Activated CD4-positive, alpha-beta T cell treated with anti-CD3 and anti-CD28 coated beads for 48 hours (primary cell): ENCODE measurements around the gene LNP1.
"Not testable (repeated sequence)": the region's sequence is repeated elsewhere in the genome, so short reads cannot be mapped to it uniquely, and the experiment has no call there.

Experiments used
- DNase-seq: peaks from one replicate; pipeline ENCODE4 v3.0.0-alpha.2; 2020

Gene LNP1

DNA sequence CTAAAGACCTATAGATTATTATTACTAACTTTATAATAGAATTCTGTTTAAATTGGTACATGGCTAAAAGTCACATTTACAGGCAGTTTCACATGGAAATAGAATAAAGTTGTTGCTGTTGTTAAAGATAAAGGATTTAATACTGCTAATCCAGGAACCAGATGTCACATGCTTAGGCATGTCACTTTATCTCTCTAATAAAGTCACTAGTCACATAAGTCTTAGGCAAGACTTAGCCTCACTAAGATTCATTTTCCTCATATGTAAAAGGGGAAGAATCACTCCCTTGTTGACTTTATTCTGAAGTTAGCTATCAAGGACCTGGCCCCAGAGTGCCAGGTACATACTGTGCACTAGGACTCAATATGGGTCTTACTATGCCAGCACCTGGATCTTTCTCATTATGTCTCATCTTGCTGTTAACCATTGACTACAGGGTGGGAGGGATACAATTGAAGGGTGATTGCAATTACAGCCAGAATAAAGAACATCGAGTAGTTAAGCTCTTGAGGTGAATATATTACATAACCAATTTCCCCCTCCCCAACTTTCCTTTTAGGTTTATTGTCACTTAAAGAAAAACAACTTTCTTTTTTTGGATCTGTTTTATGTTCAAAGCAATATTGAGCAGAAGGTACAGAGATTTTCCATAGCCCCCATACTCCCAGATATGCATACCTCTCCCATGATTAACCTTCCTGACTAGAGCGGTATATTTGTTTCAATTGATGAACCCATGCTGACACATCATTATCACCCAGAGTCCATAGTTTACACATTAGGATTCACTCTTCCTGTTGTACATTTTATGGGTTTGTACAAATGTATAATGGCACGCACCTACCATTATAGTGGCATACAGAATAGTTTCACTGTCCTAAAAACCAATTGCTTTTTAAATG is 36.6 kb downstream of the LNP1 start:
- no peak for DNase-seq

DNA sequence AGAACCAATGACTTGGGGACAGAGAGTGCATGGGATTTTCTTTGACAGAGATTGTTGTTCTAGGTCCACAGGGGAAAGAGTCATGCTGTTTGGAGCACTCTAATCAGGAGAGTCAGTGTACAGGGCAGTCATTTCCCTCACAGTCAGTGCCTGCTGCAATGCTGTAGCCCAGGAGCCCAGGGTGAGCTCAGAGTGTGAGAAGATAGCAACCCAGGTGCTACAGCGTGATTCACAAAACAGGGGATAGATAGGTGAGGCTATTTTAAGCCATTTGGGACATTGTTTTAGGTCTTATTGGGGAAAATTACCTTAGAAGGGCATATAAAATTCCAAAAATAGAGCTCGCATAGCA is 37.3 kb downstream of the LNP1 start:
- no peak for DNase-seq

DNA sequence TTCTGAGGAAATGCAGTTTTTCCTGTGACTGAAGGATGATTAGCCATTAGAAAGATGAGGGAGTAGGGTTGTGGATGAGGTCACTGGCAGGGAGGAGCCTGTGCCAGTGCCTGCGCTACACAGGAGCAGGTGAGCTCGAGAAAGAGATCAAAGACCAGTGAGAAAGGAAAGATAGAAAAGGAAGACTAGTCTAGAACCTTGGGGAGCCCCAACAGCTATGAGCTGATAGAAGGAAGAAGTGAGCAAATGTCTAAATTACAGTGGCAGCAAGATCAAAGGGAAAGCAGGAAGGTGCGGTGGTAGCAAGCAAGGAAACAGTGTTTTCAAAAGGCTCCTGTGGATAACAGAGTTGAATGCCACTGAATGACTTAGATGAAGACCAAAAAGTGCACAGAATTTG is 39.6 kb downstream of the LNP1 start:
- DNase-seq = peak; percentile 6

DNA sequence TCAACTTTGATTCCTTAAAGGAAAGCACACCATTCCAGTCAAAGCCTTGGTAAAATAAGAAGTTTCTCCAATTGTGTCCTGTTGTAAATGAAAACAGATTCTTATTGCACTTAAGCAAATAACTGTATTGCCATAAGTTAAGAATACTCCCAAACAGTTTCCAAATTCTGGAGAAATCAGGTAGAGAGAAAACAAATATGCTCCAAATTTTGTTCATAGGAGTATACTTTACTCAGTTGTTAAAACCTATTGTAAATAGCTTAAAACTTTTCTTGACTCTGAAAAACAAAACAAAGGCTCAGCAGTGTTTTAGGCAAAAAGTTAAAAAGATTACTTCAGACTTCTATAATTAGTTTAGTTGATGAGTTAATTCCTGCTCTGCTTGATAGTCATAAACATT is 42.4 kb downstream of the LNP1 start:
- no peak for DNase-seq

DNA sequence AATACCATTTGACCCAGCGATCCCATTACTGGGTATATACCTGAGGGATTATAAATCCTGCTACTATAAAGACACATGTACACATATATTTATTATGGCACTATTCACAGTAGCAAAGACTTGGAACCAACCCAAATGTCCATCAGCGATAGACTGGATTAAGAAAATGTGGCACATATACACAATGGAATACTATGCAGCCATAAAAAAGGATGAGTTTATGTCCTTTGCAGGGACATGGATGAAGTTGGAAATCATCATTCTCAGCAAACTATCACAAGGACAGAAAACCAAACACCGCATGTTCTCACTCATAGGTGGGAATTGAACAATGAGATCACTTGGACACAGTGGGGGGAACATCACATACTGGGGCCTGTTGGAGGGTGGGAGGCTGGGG is 45.7 kb downstream of the LNP1 start:
- DNase-seq = not testable (repeated sequence)

DNA sequence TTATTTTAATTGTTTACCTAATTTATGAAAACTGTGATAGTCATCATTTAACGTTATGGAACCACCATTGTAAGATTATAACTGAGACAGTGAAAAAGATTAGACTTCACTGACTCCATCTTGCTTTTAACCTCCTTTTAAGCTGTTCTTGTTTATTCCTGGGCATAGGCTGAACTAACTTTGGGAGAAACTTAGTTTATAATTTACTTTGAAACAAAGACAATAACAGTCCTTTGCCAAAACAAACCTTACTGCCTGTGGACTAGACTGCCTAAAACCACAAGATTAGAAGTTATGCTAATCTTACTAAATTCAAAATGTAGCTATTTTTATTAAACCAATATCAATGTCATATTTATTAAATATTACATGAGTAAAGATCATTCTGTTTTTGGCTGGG is 46.7 kb downstream of the LNP1 start:
- DNase-seq = no peak

DNA sequence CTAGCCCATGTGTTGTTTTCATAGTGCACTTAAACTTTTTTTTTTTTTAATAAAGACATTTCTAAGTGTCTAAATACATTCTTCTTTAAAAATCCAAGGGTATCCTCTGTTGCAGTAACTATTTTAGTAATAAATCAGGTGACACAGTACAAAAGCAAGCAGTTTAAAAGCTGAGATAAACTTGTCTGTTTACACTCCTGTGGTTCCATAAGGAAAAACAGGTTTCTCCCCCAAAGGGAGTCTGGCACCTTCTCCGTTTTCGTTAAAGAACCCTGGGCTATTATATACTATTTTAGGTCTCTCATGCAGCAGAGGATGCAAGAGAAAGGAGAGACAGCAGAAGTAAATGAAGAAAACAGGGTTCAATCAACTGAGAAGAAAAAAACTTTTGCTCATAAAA is 47.9 kb downstream of the LNP1 start:
- no peak for DNase-seq

DNA sequence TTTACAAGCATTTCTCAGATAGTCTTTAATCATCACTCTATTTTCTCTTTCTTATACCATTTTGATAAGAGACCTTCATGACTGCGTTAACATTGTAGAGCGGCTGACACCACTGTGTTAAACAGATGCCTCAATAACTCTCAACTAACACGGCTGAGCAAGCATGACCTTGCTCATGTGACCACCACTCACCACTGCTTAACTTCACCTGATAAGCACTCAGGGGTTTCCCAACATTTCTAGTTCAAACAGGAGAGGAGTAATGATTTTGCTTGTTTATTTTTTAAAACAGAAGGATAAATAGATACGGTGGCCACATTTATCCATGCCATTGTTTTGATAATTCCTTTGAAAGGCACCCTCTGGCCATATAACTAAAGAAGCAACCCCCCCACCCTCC is 53.3 kb downstream of the LNP1 start:
- no peak for DNase-seq

DNA sequence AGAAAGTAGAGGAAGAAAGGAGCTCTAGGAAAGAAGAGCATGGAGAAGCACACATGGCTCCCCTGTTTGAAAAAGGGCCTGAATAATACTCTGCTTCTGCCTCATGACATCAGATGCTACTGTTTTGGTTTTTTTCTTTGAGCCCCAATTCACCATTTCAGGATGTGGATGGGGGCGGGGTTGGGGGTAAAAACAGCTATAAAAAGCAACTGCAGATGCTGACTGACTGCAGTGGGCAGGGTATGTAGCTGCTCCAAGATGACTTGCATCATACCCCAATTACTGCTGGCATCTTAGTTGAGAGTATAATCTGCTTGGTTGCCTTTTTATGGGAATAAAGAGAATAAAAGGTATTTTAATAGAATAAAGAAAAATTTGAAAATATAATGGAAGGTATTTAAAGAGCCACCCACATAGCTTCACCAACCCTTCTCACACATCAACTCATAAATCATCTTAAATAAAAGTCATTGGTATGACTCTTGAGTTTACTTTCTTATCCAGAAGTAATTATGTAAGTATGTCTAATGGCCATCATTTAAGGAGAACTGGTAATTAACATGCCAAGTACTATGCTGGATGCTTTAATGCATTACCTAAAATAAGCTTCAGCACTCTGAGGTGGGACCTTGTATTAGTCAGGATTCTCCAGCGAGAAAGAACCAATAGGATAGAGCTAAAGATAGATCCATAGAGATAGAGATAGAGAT is 54.7 kb downstream of the LNP1 start:
- DNase-seq = no peak

DNA sequence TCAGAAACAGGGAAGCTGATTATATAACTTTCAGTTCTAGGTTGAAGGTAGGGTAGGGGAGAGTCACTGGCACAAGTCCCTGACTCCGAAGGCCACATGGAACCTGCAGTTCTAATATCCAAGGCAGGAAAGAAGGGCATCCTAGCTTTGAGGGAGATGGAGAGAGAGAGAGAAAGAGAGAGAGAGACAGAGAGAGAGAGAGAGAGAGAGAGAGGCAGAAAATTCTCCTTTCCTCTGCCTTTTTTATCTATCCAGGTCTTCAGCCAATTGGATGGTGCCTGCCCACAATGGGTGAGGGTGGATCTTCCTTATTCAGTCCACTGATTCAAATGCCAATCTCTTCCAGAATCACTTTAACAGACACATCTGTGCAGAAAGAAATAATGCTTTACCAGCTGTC is 55.4 kb downstream of the LNP1 start:
- DNase-seq = no peak

DNA sequence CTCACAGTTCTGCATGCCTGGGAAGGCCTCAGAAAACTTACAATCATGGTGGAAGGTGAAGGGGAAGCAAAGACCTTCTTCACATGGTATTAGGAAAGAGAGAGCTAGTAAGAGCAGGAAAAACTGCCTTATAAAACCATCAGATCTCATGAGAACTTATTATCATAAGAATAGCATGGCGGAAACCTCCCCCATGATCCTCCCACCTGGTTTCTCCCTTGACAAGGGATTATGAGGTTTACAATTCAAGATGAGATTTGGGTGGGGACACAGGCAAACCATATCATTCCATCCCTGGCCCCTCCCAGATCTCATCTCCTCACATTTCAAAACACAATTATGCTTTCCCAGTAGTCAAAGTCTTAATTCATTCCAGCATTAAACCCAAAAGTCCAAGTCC is 56.5 kb downstream of the LNP1 start:
- DNase-seq = no peak

DNA sequence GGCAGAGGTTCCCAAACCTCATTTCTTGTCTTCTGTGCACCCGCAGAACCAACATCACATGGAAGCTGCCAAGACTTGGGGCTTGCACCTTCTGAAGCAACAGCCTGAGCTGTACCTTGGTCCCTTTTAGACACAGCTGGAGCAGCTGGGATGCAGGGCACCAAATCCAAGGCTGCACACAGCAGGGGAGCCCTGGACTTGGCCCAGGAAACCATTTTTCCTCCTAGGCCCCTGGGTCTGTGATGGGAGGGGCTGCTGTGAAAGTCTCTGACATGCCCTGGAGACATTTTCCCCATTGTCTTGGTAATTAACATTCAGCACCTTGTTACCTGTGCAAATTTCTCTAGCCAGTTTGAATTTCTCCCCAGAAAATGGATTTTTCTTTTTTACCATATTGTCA is 57.5 kb downstream of the LNP1 start:
- no peak for DNase-seq

DNA sequence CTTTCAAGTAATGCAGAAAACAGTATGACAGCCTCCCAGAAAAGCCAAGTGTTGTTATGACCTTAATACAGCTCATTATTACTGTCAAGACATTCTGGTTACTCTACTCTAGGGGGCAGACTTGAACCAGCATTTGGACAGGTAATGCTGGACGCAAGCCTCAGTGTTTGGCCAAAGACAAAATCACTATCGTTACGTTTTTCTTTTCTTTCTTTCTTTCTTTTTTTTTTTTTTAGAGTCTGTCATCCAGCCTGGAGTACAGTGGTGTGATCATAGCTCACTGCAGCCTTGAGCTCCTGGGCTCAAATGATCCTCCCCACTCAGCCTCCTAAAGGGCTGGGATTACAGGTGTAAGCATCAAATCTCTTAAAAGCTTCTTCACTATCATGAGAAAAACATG is 61.7 kb downstream of the LNP1 start:
- peak; percentile 17 for DNase-seq

DNA sequence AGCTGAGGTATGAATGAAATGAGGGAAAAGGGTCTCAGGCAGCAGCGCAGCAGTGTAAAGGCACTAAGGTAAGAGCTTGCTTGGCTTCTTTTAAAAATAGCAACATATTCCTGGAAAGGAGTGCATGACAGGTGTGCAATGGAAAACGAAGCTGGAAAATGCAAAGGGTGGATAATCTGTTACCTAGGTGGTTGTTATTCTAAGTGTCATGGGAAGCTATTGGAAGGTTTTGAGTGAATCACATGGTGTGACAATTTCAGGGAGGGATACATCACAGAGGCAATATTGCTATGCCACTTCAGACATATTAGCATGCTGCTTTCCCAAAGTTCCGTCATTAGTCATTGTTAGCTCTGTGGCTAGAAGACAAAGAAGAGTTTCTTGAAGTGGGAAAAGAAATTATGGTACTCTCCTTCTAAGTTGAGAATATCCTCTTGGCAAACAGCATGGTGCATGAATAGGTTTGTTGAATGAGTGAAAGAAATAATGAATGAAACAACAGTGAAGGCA is 62.4 kb downstream of the LNP1 start:
- no peak for DNase-seq

DNA sequence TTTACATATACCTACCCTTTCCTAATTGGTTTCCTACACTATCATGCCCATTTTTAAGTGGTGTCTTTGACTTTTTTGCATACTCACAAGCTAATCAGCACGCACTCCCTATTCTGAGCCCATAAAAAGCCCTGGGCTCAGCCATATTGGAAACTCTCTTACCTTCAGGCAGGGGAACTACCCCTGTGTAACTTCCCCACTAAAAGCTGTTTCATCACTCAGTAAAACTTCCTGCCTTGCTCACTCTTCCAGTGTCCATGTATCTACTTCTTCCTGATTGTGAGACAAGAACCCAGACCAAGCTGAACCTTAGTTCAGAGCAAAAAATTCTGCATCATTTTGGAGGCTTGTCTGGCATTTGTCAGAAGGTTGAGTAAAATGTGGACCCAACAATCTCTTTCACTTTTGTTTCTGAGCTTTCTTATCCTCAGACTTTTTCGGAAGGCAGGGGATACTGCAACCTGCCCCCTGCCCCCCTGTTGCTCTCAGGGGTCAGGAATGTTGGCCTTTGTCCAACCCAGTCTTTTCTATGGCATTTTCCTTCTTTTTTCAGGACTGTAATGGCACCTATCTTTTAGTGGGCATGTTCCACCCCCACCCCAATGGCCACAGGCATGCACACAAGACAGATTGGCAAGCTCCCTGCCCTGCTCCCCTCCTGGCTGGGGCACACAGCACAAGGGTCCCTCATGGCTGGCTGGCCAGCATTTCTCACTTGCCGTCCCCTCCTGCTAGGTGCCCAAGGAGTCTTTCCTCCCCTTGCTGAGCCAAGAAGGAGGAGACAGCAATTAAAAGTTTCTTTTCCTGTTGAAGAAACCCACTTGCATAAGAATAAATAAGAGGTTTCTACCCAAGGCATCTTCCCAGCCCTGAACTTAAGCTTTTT is 64.8 kb downstream of the LNP1 start:
- no peak for DNase-seq

DNA sequence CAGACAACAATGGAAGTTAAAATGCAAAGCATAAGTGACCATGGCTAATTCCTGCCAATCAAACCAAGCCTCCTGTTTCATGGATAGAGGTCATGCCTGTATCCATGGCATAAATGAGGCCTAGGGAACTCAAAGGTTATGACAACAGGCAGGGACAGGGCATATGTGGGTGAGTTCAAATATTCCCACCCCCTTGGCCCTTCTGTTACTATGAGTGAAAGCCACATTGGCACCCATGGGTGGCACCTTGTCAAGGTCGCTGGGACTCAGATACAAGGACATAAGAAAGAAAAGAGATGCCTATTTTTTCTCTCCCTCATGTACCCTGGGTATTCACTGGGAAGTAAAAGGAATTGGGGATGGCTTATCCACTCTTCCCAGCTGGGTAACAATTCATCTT is 65.8 kb downstream of the LNP1 start:
- DNase-seq = no peak

DNA sequence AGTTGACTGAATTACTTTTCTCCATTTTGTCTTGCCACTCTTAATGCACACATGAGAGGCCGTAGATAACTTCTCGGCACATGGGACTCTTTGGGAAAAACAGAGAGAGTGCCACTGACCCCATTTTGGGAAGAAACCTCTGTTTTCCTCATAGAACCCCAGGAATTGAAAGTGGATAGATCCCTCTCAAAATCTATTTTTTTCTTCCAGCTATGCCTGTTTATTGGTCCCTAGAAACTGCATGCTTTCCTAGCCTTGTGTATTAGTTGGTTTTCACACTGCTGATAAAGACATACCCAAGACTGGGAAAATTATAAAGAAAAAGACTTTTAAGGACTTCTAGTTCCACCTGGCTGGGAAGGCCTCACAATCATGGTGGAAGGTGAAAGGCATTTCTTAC is 67.3 kb downstream of the LNP1 start:
- no peak for DNase-seq

DNA sequence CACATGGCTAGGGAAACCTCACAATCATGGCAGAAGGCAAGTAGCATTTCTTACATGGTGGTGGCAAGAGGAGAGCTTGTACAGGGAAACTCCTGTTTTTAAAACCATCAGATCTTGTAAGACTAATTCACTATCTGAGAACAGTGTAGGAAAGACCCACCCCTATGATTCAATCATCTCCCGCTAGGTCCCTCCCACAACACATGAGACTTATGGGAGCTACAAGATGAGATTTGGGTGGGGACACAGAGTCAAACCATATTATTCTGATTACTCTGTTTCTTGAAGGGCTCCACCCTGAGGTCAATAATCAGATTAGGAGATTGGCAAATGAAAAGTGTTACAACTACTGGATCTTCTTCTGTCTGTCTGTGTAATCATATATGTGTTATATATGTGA is 69.6 kb downstream of the LNP1 start:
- no peak for DNase-seq

DNA sequence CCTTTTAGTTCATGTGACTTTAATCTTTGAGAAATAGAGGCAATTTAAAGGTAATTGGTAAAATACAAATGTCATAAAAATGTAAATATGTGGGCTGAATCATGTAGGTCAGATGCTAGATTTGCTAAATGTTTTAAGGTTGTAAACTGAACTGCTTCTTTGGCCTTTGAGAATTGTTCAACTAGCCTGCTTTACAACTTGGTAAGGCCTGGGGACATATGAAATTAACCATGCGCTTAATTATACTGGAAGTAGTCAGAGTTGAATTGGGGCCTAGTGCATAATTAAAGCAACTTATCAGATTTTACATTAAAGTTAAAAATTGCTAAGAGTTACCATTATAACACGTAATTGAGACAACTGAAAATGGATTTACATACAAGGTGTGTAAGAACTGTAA is 70.1 kb downstream of the LNP1 start:
- DNase-seq = no peak

DNA sequence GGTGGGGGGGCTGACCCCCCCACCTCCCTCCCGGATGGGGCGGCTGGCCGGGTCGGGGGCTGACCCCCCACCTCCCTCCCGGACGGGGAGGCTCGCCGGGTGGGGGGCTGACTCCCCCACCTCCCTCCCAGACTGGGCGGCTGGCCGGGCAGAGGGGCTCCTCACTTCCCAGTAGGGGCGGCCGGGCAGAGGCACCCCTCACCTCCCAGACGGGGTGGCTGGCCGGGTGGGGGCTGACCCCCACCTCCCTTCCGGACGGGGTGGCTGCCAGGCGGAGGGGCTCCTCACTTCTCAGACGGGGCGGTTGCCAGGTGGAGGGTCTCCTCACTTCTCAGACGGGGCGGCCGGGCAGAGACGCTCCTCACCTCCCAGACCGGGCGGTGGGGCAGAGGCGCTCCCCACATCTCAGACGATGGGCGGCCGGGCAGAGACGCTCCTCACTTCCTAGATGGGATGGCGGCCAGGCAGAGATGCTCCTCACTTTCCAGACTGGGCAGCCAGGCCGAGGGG is 76.6 kb downstream of the LNP1 start:
- DNase-seq = not testable (repeated sequence)

DNA sequence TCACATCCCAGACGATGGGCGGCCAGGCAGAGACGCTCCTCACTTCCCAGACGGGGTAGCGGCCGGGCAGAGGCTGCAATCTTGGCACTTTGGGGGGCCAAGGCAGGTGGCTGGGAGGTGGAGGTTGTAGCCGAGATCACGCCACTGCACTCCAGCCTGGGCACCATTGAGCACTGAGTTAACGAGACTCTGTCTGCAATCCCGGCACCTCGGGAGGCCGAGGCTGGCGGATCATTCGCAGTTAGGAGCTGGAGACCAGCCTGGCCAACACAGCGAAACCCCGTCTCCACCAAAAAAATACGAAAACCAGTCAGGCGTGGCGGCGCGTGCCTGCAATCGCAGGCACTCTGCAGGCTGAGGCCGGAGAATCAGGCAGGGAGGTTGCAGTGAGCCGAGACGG is 77.2 kb downstream of the LNP1 start:
- DNase-seq = not testable (repeated sequence)

DNA sequence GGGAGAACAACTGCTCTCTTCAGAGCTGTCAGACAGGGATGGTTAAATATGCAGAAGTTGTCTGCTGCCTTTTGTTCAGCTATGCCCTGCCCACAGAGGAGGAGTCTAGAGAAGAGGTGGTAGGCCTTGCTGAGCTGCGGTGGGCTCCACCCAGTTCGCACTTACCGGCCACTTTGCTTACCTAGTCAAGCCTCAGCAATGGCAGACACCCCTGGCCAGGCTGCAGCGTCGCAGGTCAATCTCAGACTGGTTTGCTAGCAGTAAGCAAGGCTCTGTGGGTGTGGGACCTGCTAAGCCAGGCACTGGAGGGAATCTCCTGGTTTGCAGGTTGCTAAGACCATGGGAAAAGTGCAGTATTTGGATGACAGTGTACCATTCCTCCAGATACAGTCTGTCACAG is 78.7 kb downstream of the LNP1 start:
- DNase-seq = no peak

DNA sequence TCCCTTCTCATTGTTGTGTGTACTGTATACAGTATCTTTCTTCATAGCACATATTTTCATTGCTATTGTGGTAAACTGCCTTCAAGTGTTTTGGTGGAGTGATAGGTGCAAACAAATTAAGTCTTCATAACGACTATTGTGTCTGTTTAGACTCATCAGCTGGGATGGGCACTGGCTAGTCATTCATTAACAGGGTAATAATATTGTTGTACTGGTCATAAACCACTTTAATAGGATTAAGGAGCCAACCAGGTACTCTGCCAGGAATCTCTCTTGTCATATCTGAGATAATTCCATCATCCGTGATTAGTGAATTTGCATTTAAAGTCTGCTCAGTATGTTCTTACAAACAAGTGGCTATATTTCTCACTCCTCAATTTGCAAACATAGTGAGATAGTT is 80.8 kb downstream of the LNP1 start:
- no peak for DNase-seq
